SK-N-DZ (cell line): ENCODE measurements around the gene HS1BP3. TPM values are rescaled to one million over a fixed set of nuclear protein-coding genes. Genes with fewer than 3 reads are reported as not detected.

Experiments used
- DNase-seq: peaks from one replicate; pipeline ENCODE4 v3.0.0-alpha.2; 2015; ENCODE audit warnings: low spot score
- polyA plus RNA-seq, 2 experiments: library from polyadenylated mRNA; depleted of rRNA; stranded (reverse); fragments of >200 nt; gene quantifications; 2 replicates each; pipeline ENCODE4 v1.2.3, GENCODE V29; 2014

Gene HS1BP3
- polyA plus RNA-seq (2014; cell fraction: cytosol; rRNA removed), result 10.6 and 18.1 TPM in 2 replicates
- polyA plus RNA-seq (2014; cell fraction: nucleus; rRNA removed), result 12.7 and 17.9 TPM in 2 replicates

GRCh38 chr2:20650877-20651730 is at the start of gene HS1BP3:
Gene HS1BP3, minus strand, starts transcription at chr2:20651098. Its CDS starts 35 bp downstream, at chr2:20651063.
- peak; percentile 69 for DNase-seq

- no peak for DNase-seq
Measured at GRCh38 chr2:20698916-20699613, 48.2 kb upstream of the HS1BP3 start.

- DNase-seq, result no peak
Measured at GRCh38 chr2:20697322-20697934, 46.5 kb upstream of the HS1BP3 start.

- DNase-seq, result no peak
Measured at GRCh38 chr2:20696366-20696765, 45.5 kb upstream of the HS1BP3 start.

GRCh38 chr2:20693317-20693716 is 42.4 kb upstream of the HS1BP3 start:
- DNase-seq, result no peak

- no peak for DNase-seq
Measured at GRCh38 chr2:20692081-20692480, 41.2 kb upstream of the HS1BP3 start.

- DNase-seq, result no peak
Measured at GRCh38 chr2:20691076-20691734, 40.3 kb upstream of the HS1BP3 start.

- no peak for DNase-seq
Measured at GRCh38 chr2:20689428-20690264, 38.7 kb upstream of the HS1BP3 start.

- DNase-seq, result no peak
Measured at GRCh38 chr2:20687260-20687832, 36.4 kb upstream of the HS1BP3 start.

- no peak for DNase-seq
Measured at GRCh38 chr2:20684581-20685063, 33.7 kb upstream of the HS1BP3 start.

- DNase-seq, result no peak
Measured at GRCh38 chr2:20682167-20682920, 31.4 kb upstream of the HS1BP3 start.

GRCh38 chr2:20680744-20681375 is 30.0 kb upstream of the HS1BP3 start:
- no peak for DNase-seq

- no peak for DNase-seq
Measured at GRCh38 chr2:20678780-20679179, 27.9 kb upstream of the HS1BP3 start.

- DNase-seq, result no peak
Measured at GRCh38 chr2:20678086-20678395, 27.1 kb upstream of the HS1BP3 start.

GRCh38 chr2:20677301-20678085 is 26.6 kb upstream of the HS1BP3 start:
- DNase-seq, result no peak

GRCh38 chr2:20676353-20677215 is 25.7 kb upstream of the HS1BP3 start:
- no peak for DNase-seq

GRCh38 chr2:20675701-20676352 is 24.9 kb upstream of the HS1BP3 start:
- DNase-seq, result no peak
